Stimulated activated naive CD8-positive, alpha-beta T cell treated with anti-CD3 and anti-CD28 coated beads, Interleukin-15, amount 100 ng/mL, for 72 hours (primary cell): ENCODE measurements around the gene ITSN1.

Experiments
- ATAC-seq: fragments of 150-1000 bp; cut with Tn5 transposase; 2 replicates; pipeline ENCODE4 v1.10.0; 2021; ENCODE audit warnings: mild to moderate bottlenecking, moderate library complexity
- DNase-seq, 2 donors: peaks; one replicate each; pipeline ENCODE4 v3.0.0; 2021 to 2022
- H3K27ac Mint-ChIP-seq, 2 donors: one replicate each; pipeline ENCODE4 v1.8.0; 2022; ENCODE audit warnings: mild to moderate bottlenecking in 2 of 2, mixed read lengths in 2 of 2, moderate library complexity in 2 of 2
- H3K27me3 Mint-ChIP-seq: one replicate; pipeline ENCODE4 v1.8.0; 2022; ENCODE audit warnings: mixed read lengths
- H3K4me1 Mint-ChIP-seq: one replicate; pipeline ENCODE4 v1.8.0; 2022; ENCODE audit warnings: mild to moderate bottlenecking, mixed read lengths
- H3K4me3 Mint-ChIP-seq, 2 donors: one replicate each; pipeline ENCODE4 v1.8.0; 2022; ENCODE audit warnings: mild to moderate bottlenecking in 2 of 2, mixed read lengths in 2 of 2, moderate library complexity in 1 of 2
- H3K9me3 Mint-ChIP-seq, 2 donors: one replicate each; pipeline ENCODE4 v1.8.0; 2022; ENCODE audit warnings: mixed read lengths in 2 of 2

The ITSN1 gene

GRCh38 chr21:33644383-33645074 is 2.2 kb downstream of the ITSN1 start:
- H3K27me3 Mint-ChIP-seq, result peaks cover 21% of the 10 kb centered on the region
- H3K9me3 Mint-ChIP-seq, result no peaks in the 10 kb centered on the region
- H3K4me3 Mint-ChIP-seq, result no peak overlapping the region
- DNase-seq (no peak), ATAC-seq (no peak)
- peaks cover 10% of the 10 kb centered on the region for H3K4me1 Mint-ChIP-seq
- no peak overlapping the region for H3K27ac Mint-ChIP-seq

GRCh38 chr21:33645730-33646129 is 3.4 kb downstream of the ITSN1 start:
- Mint-ChIP-seq H3K9me3 (no peaks in the 10 kb centered on the region), H3K27me3 (peaks cover 21% of the 10 kb centered on the region), H3K27ac (no peak overlapping the region), H3K4me1 (peaks cover 10% of the 10 kb centered on the region), H3K4me3 (no peak overlapping the region)
- DNase-seq (no peak), ATAC-seq (no peak)

- ATAC-seq, result no peak
- Mint-ChIP-seq H3K27me3 (peaks cover 21% of the 10 kb centered on the region), H3K4me3 (no peak overlapping the region), H3K4me1 (peaks cover 10% of the 10 kb centered on the region), H3K27ac (no peak overlapping the region), H3K9me3 (no peaks in the 10 kb centered on the region)
- no peak for DNase-seq
Measured at GRCh38 chr21:33647587-33647986, 5.3 kb downstream of the ITSN1 start.

- ATAC-seq (no peak), DNase-seq (no peak)
- Mint-ChIP-seq H3K27ac (no peak overlapping the region), H3K27me3 (peaks cover 16% of the 10 kb centered on the region), H3K9me3 (no peaks in the 10 kb centered on the region), H3K4me1 (peaks cover 5% of the 10 kb centered on the region), H3K4me3 (no peak overlapping the region)
Measured at GRCh38 chr21:33648555-33648954, 6.3 kb downstream of the ITSN1 start.

- Mint-ChIP-seq H3K27ac (no peak overlapping the region), H3K9me3 (no peaks in the 10 kb centered on the region), H3K4me1 (no peaks in the 10 kb centered on the region), H3K4me3 (no peak overlapping the region), H3K27me3 (no peaks in the 10 kb centered on the region)
- ATAC-seq (no peak), DNase-seq (no peak)
Measured at GRCh38 chr21:33650230-33650629, 7.9 kb downstream of the ITSN1 start.

DNA sequence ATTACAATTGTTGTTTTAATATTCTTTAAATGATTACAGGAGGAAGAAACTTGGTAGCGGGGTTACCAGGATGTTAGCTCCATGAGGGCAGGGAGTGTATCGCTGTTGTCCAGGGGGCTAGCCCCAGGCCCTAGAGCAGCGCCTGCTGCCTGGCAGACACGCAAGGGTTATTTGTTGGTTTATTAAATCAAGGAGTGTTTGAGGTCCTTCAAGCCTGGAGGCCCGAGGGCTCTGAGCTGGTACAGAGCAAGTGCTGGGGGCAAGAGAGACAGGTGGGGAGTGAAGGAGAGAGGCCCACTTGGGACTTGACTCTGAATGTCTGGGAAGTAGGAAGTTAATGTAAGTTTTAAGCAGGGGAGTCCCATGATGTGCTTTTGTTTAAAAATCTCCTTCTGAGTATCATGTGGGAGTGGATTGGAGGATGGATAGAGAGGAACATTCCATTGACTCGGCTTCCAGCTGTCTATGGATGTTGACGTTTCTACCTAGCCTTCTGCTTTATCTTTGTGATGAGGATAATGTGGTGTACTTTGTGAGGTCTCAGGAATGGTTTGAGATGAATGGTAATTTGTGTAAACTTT is 8.7 kb downstream of the ITSN1 start:
- ATAC-seq (no peak), DNase-seq (no peak)
- Mint-ChIP-seq H3K27ac (peak overlapping the region in 1 of 2 donors; percentile 9), H3K4me3 (no peak overlapping the region), H3K27me3 (no peaks in the 10 kb centered on the region), H3K4me1 (no peaks in the 10 kb centered on the region), H3K9me3 (no peaks in the 10 kb centered on the region)

DNA sequence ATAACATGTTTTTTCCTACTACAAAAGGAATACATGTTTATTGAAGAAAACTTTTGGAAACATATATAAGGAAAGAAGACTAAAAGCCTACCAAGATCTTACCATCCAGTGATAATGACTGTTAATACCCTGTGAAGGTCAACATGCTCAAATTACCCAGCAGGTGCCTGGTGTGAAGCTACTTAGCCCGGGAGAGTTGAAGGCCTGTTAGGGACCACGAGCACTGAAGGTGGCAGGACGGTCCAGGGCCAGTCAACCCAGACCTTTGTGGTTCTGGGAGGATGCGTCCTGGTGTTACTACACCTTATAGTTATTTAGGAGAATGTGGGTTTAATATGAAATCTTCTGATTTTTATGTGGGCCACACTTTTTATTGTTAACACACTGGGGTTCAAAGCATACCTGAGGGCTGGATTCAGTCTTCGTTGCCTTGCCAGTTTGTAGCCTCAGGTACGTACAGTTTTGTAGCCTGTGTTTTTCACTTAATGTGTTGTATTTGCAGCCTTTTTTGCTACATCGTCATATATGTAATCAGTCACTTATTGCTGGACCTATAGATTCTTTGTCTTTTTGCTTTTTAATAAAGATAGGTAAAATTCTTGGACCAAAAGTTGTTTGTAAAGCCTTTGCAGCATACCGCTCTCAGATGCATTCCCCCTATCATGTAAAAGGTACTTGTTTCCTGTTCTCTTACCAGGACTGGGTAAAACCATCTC is 9.8 kb downstream of the ITSN1 start:
- no peak overlapping the region for H3K4me3 Mint-ChIP-seq
- no peaks in the 10 kb centered on the region for H3K9me3 Mint-ChIP-seq
- no peak overlapping the region for H3K27ac Mint-ChIP-seq
- H3K4me1 Mint-ChIP-seq, result no peaks in the 10 kb centered on the region
- DNase-seq (no peak), ATAC-seq (no peak)
- no peaks in the 10 kb centered on the region for H3K27me3 Mint-ChIP-seq

GRCh38 chr21:33654412-33654811 is 12.1 kb downstream of the ITSN1 start:
- Mint-ChIP-seq H3K27ac (no peak overlapping the region), H3K4me3 (no peak overlapping the region), H3K9me3 (no peaks in the 10 kb centered on the region), H3K27me3 (no peaks in the 10 kb centered on the region), H3K4me1 (no peaks in the 10 kb centered on the region)
- ATAC-seq (no peak), DNase-seq (no peak)

GRCh38 chr21:33655588-33656221 is 13.4 kb downstream of the ITSN1 start:
- Mint-ChIP-seq H3K9me3 (no peaks in the 10 kb centered on the region), H3K27ac (no peak overlapping the region), H3K4me3 (no peak overlapping the region), H3K27me3 (no peaks in the 10 kb centered on the region), H3K4me1 (no peaks in the 10 kb centered on the region)
- DNase-seq (no peak), ATAC-seq (no peak)

GRCh38 chr21:33657124-33657820 is 15.0 kb downstream of the ITSN1 start:
- Mint-ChIP-seq H3K4me1 (no peaks in the 10 kb centered on the region), H3K27ac (no peak overlapping the region), H3K4me3 (no peak overlapping the region), H3K9me3 (peaks cover 0 to 3% of the 10 kb centered on the region in 2 donors), H3K27me3 (no peaks in the 10 kb centered on the region)
- ATAC-seq (no peak), DNase-seq (no peak)

DNA sequence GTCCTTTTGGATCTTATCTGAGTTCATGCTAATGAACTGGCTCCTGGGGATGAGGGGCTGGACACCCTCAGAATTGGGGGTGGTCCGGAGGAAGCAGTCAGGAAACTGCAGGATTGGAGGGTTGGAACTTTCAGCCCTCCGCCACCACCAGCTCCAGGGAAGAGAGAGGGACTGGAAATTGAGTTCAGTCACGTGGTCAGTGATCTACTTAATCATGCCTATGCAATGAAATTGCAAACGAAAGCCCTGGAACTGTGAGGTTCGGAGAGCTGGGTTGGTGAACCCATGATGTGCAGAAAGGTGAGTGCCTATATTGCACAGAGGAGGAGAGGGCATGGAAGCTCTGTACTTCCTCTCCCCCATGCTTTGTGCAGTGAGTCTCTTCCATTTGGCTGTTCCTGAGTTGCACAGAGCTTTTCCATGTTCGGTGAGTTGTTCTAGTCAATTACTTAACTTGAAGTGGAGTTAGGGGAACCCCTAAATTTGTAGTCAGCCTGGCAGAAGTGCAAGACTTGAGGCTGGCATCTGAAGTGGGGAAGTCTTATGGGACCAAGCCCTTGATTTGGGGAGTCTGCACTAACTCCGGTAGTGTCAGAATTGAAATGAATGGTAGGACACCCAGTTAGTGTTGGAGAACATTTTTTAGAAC is 16.7 kb downstream of the ITSN1 start:
- no peak overlapping the region for H3K4me3 Mint-ChIP-seq
- DNase-seq (no peak), ATAC-seq (no peak)
- no peaks in the 10 kb centered on the region for H3K4me1 Mint-ChIP-seq
- H3K27ac Mint-ChIP-seq, result peak overlapping the region in 1 of 2 donors; percentile 21
- peaks cover 0 to 3% of the 10 kb centered on the region in 2 donors for H3K9me3 Mint-ChIP-seq
- no peaks in the 10 kb centered on the region for H3K27me3 Mint-ChIP-seq

DNA sequence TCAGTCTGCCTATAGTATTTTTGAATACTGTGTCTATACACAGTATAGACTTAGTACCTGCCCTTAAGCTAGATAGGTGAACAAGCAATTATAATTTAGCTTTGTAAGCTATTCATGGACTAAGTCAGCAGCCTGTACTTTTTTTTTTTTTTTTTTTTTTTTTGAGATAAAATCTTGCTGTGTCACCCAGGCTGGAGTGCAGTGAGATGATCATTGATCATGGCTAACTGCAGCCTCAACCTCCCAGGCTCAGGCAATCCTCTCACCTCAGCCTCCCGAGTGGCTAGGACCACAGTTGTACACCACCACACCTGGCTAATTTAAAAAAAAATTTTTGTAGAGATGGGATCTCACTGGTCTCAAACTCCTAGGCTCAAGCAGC is 17.3 kb downstream of the ITSN1 start:
- H3K27ac Mint-ChIP-seq, result no peak overlapping the region

DNA sequence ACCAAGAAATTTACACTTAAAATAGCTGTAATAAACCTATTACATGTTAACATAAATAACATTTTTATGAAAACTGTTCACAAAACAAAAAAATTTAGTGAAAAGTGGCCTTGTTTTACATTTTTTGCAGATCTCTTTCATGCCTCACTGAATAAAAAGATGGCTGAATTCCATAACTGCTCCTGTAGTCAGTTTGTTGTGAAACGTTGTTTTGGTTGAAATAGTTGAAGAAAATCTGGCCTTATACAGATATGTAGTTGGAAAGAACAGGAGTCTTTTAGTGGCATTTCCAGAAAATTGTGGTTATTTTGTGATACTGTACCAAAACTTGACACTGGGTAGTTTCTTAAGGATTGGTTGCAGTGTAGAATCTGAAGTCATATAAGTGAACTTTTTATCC is 18.1 kb downstream of the ITSN1 start:
- H3K27ac Mint-ChIP-seq, result no peak overlapping the region
- DNase-seq, result no peak
- no peak for ATAC-seq
- no peaks in the 10 kb centered on the region for H3K27me3 Mint-ChIP-seq
- peaks cover 0 to 3% of the 10 kb centered on the region in 2 donors for H3K9me3 Mint-ChIP-seq
- H3K4me1 Mint-ChIP-seq, result no peaks in the 10 kb centered on the region
- no peak overlapping the region for H3K4me3 Mint-ChIP-seq

More for the DNA sequence above, 17.3 kb downstream of the ITSN1 start:
- no peaks in the 10 kb centered on the region for H3K4me1 Mint-ChIP-seq
- ATAC-seq (no peak), DNase-seq (no peak)
- peaks cover 0 to 3% of the 10 kb centered on the region in 2 donors for H3K9me3 Mint-ChIP-seq
- no peaks in the 10 kb centered on the region for H3K27me3 Mint-ChIP-seq
- no peak overlapping the region for H3K4me3 Mint-ChIP-seq

DNA sequence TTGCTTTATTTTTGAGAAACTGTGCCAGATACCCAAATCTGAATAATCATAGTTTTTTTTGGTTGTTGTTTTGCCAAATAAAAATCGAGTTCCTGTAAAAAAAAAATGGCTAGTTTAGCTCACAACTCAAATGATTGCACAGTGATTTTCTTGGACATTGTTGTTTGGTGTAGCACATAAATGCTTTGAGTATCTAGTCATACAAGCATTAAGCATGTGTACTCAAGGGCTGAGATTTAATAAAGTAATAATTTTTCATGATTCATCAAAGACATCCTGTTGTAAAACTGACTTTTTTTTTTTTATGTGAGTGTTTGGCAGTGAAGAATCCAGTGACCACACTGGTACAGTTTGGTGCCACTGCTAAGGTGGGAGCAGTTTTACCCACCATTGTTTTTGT is 18.8 kb downstream of the ITSN1 start:
- H3K27me3 Mint-ChIP-seq, result no peaks in the 10 kb centered on the region

DNA sequence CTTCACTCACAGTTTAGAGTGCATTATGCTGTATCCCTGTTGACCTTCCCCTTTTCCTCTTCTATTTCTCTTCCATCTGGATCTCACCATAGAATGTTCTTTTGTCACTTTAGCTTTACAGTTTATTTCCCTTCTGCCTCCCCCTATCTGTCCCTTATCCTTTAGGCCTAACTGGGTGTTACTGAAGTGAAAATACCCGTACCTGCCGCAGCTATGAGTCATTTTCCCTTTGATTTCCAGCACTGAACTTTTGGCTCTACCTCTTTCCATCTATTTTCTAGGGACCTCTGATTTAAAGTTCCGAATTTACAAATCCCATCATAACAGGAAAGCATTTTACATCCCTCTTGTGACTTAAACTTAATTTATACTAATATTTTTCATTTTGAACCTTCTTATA is 19.7 kb downstream of the ITSN1 start:
- no peak for ATAC-seq
- DNase-seq, result no peak
- H3K4me3 Mint-ChIP-seq, result no peak overlapping the region
- H3K27ac Mint-ChIP-seq, result no peak overlapping the region
- H3K9me3 Mint-ChIP-seq, result peaks cover 0 to 3% of the 10 kb centered on the region in 2 donors
- H3K27me3 Mint-ChIP-seq, result no peaks in the 10 kb centered on the region
- H3K4me1 Mint-ChIP-seq, result no peaks in the 10 kb centered on the region

More for the DNA sequence above, 18.8 kb downstream of the ITSN1 start:
- Mint-ChIP-seq H3K4me3 (no peak overlapping the region), H3K4me1 (no peaks in the 10 kb centered on the region), H3K27ac (no peak overlapping the region), H3K9me3 (peaks cover 0 to 3% of the 10 kb centered on the region in 2 donors)
- no peak for ATAC-seq
- DNase-seq, result no peak
